MG63 (cell line): ENCODE measurements around the gene SNAP23. TPM values are rescaled to one million over a fixed set of nuclear protein-coding genes. Genes with fewer than 3 reads are reported as not detected.
A peak's percentile ranks its signal among the peaks of the same experiment; 100 is the strongest.

ENCODE experiments used
- DNase-seq: peaks from one replicate; pipeline ENCODE4 v3.0.0-alpha.2; 2020
- H3K27me3 ChIP-seq: fragments of 250-450 bp; sonication (Bioruptor Pico); 2 replicates; pipeline ENCODE4 v1.5.1; 2020; ENCODE audit warnings: mild to moderate bottlenecking, moderate library complexity
- H3K36me3 ChIP-seq: fragments of 250-450 bp; sonication (Bioruptor Pico); 2 replicates; pipeline ENCODE4 v1.5.1; 2020; ENCODE audit warnings: mild to moderate bottlenecking, moderate library complexity
- H3K4me3 ChIP-seq: fragments of 250-450 bp; sonication (Bioruptor Pico); 2 replicates; pipeline ENCODE4 v1.5.1; 2020; ENCODE audit warnings: mild to moderate bottlenecking, moderate library complexity
- H3K9me3 ChIP-seq: fragments of 250-450 bp; sonication (Bioruptor Pico); 2 replicates; pipeline ENCODE4 v1.5.1; 2020; ENCODE audit warnings: mild to moderate bottlenecking, moderate library complexity
- total RNA-seq: library from RNA; depleted of rRNA; stranded (reverse); fragments of >200 nt; shearing (Covaris generic); gene quantifications from 2 replicates; pipeline ENCODE4 v1.2.3, GENCODE V29; 2014; ENCODE audit warnings: low replicate concordance; rRNA removed

SNAP23 gene
- total RNA-seq: 49.3 and 52.1 TPM in 2 replicates

DNA sequence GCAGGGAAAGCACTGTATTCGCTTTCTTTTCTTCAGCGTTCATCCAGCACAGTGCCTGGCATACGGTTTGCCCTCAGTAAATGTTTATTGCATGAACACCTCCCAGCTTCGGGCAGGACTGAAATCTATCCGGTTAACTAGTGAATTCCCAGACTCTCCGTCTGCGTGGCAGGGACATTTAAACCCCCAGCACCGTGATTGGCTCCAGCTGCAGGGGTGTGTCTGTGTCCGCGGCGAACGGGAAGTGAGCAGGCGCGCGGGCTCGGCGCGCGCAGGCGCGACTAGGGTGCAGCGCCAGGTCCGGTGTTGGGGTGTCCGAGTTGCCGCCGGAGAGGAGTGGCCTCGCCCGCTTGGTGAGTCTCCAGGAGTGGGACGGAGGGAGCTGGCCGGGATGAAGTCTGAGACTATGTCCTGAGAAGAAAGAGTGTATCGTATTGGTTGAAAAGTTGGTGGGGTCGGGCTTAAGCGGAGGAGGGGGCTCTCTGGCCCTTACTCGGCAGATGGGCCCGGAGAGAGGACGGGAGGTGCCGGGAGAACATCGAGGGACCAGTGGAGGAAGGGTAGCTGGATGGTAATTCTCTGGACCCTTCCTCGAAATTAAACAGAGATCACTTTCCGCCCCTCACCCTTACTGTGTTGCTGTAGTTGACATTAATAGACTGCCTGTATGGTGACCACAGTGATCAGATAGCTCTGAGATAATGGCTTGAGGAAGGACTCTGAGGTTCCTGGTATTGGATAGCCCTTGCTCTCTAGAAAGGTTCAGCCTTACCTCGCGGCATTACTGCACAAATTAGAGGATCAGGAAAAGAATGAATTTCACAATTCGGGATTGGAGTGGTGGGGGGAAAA, at the start of gene SNAP23:
Gene SNAP23 (plus strand): TSS at position 274 of the 852 bp plus-strand sequence. CDS start 16,213 bp downstream, outside the sequence.
- no peaks in the 10 kb centered on the region for H3K9me3 ChIP-seq
- H3K27me3 ChIP-seq: no peaks in the 10 kb centered on the region
- DNase-seq: peak; percentile 93
- H3K36me3 ChIP-seq: no peaks in the 10 kb centered on the region
- H3K4me3 ChIP-seq: peak within 1 kb of the TSS; percentile 70

DNA sequence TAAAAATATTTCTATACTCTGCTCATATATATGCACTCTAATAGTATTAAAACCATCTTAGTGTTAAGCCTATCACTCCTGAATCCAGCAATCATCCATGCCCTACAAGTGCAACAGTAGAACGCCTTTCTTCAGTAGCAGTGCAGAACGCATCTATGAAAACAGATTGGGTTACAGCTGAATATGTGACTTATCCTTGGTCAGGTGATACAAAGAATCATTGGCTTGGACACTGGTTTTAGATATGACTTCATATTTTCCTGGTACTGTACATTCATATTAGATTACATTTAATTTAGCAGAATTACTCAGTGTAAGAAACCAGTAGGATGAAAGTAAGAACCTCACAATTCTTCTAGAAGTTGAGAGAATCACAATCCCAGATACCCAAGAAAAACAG, 47.8 kb upstream of the SNAP23 start:
- Histone ChIP-seq H3K27me3 (no peaks in the 10 kb centered on the region), H3K9me3 (no peaks in the 10 kb centered on the region), H3K4me3 (no peak overlapping the region), H3K36me3 (peaks cover 65% of the 10 kb centered on the region)
- DNase-seq: no peak

DNA sequence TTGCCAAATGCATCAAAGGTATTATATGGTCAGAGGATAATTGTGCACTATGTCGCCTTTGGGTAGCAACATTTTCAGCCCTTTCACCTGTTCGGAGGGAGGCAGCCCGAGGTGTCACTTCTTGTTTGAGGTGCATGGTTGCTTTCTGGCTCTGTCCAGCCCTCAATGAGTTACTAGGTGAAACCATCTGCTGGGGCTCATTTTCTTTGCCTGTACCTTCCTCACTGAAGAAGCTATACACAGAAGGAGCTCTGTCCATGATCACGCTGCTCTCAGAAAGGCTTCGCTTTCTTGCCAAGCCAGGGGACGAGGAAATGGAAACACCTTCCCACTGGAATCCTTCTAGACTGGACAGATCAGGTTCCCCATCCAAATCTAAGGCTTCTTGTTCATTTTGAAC, 47.2 kb upstream of the SNAP23 start:
- Histone ChIP-seq H3K36me3 (peaks cover 63% of the 10 kb centered on the region), H3K9me3 (no peaks in the 10 kb centered on the region), H3K27me3 (no peaks in the 10 kb centered on the region), H3K4me3 (no peak overlapping the region)
- DNase-seq: no peak

DNA sequence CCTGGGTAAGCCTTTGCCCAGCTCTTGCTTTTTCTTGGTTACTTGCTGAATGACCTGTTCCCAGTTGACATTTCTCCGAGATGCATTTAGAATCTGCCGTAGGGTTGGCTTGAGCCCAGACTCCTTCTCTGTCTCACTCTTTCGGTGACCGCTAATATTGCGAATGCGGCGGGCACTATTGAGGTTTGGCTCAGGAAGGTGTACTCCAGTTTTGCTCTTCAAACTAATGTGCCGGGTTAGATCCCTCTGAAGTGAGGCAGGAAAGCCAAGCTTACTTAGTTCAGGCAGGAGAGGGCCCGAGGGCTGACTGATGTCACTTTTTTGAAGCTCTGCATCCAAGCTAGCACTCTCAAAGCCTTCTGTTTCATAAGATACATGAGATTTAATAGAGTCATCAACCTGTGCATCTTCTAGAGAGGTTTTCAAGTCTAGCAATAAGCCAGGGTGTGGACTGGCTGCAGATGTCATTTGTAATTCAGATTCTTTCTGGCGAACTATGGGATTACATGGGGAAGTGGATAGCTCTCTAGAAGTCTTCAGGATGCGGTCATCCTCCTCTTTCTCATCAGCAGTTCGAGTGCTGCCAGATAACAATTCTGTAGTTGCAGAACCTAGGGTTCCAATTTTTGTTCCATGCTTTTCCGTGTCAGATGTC, 45.5 kb upstream of the SNAP23 start:
- Histone ChIP-seq H3K9me3 (no peaks in the 10 kb centered on the region), H3K27me3 (no peaks in the 10 kb centered on the region), H3K4me3 (no peak overlapping the region), H3K36me3 (peaks cover 59% of the 10 kb centered on the region)
- no peak for DNase-seq

DNA sequence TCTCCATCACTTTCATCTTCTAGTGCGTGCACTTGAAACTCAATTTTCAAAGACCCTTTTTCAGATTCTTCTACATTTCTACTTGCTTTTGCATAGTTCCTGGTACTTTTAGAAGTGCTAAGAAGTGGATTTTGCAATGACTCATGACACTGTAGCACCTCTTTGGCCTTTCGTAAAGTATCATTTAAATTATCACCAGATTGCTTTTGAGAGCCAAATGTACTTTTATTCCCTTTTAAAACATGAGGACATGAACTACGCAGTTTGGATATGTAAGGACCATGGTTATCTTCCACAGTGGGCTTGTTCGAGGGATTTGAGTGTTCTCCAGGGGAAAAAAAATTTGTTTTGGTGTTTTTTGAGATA, 45.0 kb upstream of the SNAP23 start:
- no peak for DNase-seq
- no peaks in the 10 kb centered on the region for H3K9me3 ChIP-seq
- H3K4me3 ChIP-seq: no peak overlapping the region
- peaks cover 54% of the 10 kb centered on the region for H3K36me3 ChIP-seq
- H3K27me3 ChIP-seq: no peaks in the 10 kb centered on the region

DNA sequence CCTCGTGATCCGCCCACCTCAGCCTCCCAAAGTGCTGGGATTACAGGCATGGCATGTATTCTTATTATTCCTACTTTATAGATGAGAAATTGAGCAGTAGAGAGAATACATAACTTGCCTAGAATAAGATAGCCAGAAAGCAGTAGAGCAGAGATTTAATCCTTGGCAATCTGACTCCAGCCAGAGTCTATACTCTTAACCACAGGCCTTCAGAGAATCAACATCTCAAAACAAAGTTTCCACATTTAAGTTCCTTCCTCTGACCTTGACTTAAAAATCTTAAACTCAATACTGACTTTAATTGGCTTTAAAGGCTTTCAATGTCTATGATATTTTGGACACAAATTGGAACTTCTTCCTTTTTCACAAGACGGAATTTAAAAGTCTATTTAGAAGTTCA, 41.6 kb upstream of the SNAP23 start:
- no peak for DNase-seq
- peaks cover 32% of the 10 kb centered on the region for H3K36me3 ChIP-seq
- no peaks in the 10 kb centered on the region for H3K9me3 ChIP-seq
- H3K27me3 ChIP-seq: no peaks in the 10 kb centered on the region
- no peak overlapping the region for H3K4me3 ChIP-seq

DNA sequence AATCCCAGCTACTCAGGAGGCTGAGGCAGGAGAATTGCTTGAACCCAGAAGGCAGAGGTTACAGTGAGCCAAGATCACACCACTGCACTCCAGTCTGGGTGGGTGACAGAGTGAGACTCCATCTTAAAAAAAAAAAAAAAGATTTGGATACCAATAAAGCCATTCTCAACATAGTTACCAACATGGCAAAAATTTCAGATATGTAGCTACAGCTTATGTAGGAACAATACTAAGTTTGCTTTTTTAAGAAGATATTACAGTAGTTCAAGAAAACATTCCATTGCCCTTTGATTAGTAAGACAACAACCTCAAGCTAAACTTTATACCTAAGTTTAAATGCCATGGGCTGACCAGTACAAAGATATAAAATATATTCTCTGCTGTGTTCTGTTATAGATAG, 38.9 kb upstream of the SNAP23 start:
- peaks cover 9% of the 10 kb centered on the region for H3K36me3 ChIP-seq
- DNase-seq: no peak
- no peaks in the 10 kb centered on the region for H3K27me3 ChIP-seq
- H3K9me3 ChIP-seq: no peaks in the 10 kb centered on the region
- peak overlapping the region; percentile 27 for H3K4me3 ChIP-seq

DNA sequence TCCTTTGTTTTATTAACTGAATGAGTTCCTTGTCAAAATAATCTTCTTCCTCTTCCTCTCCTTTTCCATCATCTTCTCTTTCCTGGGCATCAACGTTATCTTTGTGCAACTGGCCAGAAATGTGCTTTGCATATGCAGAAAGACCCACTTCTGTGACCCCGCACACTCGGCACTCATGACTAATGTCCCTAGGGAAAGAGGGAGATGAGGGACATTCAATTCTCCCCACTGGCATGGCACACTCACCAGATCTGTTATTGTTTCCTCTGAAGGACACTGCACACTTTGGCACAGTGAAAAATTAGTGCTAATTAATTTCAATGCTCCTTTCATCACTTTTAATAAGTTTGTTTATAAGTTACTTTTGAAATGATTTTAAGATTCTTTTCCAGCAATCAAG, 38.5 kb upstream of the SNAP23 start:
- H3K9me3 ChIP-seq: no peaks in the 10 kb centered on the region
- peaks cover 9% of the 10 kb centered on the region for H3K36me3 ChIP-seq
- no peaks in the 10 kb centered on the region for H3K27me3 ChIP-seq
- peak overlapping the region; percentile 27 for H3K4me3 ChIP-seq
- DNase-seq: no peak

DNA sequence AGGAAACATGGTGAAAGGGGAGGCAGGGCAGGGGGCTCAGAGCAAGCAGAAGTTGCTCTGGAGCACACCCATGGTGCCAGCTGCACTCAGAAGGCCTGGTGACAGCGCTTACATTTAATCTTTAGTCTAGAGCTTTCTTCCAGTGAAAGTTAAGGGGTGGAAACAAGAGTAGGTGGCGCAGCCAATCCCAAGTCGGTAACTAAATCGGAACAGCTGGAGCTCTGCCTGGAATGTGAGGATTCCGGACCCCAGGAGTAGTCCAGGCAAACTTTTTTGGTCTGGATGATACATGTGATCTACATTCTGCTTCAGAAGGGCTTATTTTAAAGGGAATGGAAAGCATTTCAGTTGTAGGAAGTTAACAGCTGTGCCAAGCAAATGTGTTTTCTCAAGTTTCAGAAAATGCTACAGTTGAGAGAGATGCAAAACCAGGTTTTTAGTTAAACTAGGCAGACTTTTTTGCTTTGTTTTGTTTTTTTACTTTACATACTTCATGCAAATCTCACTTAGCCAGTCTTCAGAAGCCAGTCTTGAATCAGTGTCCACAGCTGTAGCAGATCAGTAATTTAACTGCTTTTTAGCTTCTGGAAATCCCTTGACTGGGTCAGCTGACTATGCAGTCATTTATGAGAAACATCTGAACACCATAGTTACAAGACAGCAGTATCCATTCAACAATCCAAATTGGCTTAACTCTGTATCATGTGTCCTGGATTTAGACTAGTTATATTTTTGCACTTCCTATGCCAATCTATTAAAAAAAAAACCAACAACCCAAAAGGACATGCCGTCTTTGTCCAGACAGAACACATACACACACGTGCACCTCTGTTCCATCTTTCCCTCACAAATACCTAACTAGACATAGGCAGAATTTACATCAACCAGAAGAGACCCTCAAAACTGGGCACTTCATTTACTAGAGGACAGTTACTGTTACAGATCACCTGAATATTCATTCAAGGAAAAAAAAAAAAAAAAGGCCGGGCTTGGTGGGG, 37.7 kb upstream of the SNAP23 start:
- no peaks in the 10 kb centered on the region for H3K9me3 ChIP-seq
- no peaks in the 10 kb centered on the region for H3K27me3 ChIP-seq
- peak; percentile 86 for DNase-seq
- peaks cover 9% of the 10 kb centered on the region for H3K36me3 ChIP-seq
- peak overlapping the region; percentile 27 for H3K4me3 ChIP-seq

DNA sequence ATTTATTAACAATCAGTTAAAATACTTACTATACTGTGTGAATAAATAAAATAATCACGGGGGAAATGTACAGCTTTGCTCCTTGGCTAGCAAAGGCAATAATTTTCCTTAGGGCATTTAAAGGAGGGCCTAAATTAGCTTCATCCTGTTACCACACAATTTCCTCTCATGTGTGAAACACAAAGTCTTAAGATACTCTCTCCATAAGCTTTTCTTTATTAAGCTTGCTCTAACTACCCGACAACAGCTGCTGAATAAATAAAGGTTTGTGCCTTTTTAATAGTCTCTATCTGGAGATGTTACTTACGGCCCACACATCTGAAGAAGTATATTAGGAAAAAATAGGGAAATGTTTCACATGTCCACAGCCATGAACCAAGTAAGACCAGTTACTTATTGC, 34.2 kb upstream of the SNAP23 start:
- Histone ChIP-seq H3K27me3 (no peaks in the 10 kb centered on the region), H3K9me3 (no peaks in the 10 kb centered on the region), H3K4me3 (no peak overlapping the region), H3K36me3 (peaks cover 29% of the 10 kb centered on the region)
- DNase-seq: no peak

DNA sequence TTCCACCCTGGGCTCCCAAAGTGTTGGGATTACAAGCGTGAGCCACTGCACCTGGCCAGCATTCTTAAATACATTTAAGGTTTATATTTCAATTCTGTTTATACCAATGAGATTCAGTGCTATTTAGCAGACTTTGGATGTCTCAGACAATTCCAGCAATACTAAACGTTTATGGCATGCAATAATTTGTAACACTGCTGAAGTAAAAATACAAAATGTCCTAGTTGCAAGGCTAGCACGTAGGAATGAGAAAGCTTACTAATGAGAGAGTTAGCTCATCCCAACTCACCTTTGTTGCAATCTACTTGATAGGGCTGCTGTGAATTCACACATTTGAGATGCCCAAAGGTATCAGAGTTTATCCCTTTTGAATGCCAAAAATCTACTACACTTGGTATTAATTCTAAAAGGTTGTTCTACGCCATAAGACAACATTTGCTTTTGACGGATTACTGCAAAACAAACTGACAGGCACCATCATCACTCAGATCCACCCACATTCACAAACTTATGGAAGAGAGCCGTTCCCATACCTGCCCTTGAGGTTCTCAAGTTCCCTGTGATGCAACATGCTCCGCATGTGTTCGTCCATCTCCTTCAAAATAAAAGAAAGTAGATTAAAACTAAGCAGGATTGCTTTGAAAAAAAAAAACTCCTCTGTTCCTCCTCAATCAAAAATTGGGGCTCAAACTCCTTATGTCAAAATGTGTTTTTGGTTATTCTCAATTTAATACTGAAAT, 29.7 kb upstream of the SNAP23 start:
- Histone ChIP-seq H3K27me3 (no peaks in the 10 kb centered on the region), H3K9me3 (no peaks in the 10 kb centered on the region), H3K36me3 (peaks cover 42% of the 10 kb centered on the region), H3K4me3 (no peak overlapping the region)
- DNase-seq: no peak

DNA sequence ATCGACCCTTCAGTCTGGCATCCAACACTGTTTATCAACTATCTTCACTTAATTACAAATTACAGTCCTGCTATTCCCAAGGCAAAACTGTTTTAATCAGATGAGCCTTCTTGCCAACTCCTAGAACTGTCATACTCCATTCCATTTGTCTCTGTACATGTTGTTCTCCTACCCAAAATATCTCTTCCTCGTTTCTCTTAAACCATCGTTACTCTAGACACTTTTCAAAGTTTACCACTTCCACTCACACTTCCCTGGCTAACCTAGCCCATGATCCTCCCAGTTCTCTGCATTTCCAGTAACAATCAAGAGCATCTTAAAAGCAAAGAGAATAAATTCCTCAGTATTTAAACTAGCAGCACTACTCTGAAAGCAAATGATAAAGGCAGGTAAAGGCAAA, 24.4 kb upstream of the SNAP23 start:
- Histone ChIP-seq H3K9me3 (no peaks in the 10 kb centered on the region), H3K36me3 (peaks cover 29% of the 10 kb centered on the region), H3K27me3 (no peaks in the 10 kb centered on the region), H3K4me3 (no peak overlapping the region)
- DNase-seq: no peak

DNA sequence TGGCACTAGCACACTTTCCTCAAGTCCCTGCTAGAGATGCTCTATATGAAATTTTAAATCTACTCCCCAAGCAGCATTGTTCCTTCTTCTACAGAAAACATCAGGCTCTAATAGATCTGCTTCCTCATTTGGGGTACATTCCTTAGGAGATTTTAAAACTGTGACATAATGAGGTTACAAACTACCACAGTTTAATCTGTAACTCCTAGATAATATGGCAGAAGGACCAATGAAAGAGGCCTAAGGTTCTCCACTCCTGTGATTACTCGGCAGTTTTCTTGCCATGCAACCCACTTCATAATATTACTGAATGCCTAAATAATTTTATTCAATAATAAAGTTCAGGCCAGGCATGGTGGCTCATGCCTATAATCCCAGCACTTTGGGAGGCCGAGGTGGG, 20.6 kb upstream of the SNAP23 start:
- no peaks in the 10 kb centered on the region for H3K9me3 ChIP-seq
- H3K4me3 ChIP-seq: no peak overlapping the region
- DNase-seq: no peak
- peaks cover 13% of the 10 kb centered on the region for H3K36me3 ChIP-seq
- no peaks in the 10 kb centered on the region for H3K27me3 ChIP-seq

DNA sequence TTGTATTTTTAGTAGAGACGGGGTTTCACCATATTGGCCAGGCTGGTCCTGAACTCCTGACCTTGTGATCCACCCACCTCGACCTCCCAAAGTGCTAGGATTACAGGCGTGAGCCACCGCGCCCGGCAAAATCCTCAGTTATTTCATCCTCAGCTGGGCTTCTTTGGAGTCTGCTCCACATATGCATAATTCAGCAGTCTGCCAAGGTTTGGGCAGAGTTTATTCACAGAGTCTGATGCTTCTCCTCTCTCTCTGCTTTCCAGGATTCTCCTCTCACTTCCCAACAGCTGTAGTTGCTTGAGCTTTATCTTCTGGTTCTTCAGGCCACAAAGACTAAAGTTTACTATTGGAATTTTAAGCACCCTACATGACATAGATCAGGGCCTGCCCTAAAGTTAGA, 12.7 kb upstream of the SNAP23 start:
- H3K36me3 ChIP-seq: peaks cover 3% of the 10 kb centered on the region; the same call in 1 of the 2 replicates
- no peak overlapping the region for H3K4me3 ChIP-seq
- no peak for DNase-seq
- H3K9me3 ChIP-seq: no peaks in the 10 kb centered on the region
- no peaks in the 10 kb centered on the region for H3K27me3 ChIP-seq

DNA sequence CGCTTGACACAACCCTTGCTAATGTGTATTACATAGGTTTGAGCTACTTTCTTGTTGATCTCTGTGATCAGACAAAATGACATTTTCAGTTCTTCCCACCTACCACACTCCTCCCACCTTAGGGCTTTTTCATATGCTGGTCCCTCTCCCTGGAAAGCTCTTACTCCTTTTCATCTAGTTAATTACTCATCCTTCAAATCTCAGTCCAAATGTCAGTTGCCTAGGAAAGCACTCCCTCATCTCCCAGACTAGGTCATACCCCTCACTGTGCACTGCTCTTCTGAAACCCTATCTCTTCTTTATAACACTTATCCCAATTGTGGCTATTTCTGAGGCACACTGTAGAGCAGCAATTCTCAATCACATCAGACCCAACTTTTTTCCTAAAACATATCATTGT, 11.8 kb upstream of the SNAP23 start:
- DNase-seq: no peak
- Histone ChIP-seq H3K4me3 (no peak overlapping the region), H3K27me3 (no peaks in the 10 kb centered on the region), H3K36me3 (peaks cover 3% of the 10 kb centered on the region; the same call in 1 of the 2 replicates), H3K9me3 (no peaks in the 10 kb centered on the region)

DNA sequence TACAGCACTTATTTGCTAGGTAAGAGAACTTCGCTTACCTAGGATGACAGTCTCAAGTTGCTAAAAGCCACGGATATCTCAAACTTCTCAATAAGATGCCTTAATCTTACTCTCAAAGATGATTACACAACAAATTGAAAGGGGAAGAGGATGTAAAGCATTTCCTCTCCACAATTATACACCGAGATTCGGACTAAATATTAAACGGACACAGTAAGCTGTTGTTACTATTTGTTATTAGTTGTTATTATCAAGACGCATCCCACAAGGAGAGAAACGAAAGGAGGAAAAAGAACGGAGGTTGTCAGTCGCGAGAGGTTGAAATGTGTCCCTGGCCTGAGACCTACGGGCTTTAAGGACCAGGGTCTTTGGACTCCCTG, 5.2 kb upstream of the SNAP23 start:
- H3K4me3 ChIP-seq: peak overlapping the region; percentile 78
- DNase-seq: no peak
- H3K36me3 ChIP-seq: peaks cover 7% of the 10 kb centered on the region
- H3K27me3 ChIP-seq: no peaks in the 10 kb centered on the region
- H3K9me3 ChIP-seq: no peaks in the 10 kb centered on the region
